Muscle of leg (tissue), 11 donors: Measurements from ENCODE around the gene TSACC. TPM values are rescaled to one million over a fixed set of nuclear protein-coding genes. Genes with fewer than 3 reads are reported as not detected.
"Not testable (repeated sequence)": the region's sequence is repeated elsewhere in the genome, so short reads cannot be mapped to it uniquely, and the experiment has no call there.

Experiments
- DNase-seq: peaks from one replicate; pipeline ENCODE4 v3.0.0; 2013
- H3K27ac ChIP-seq: one replicate; pipeline ENCODE4 v1.5.1; 2013; ENCODE audit warnings: mild to moderate bottlenecking, low read length, control low read depth
- H3K27me3 ChIP-seq: one replicate; pipeline ENCODE4 v1.6.1; 2013; ENCODE audit warnings: low read length; ENCODE audit not compliant: control insufficient read depth, insufficient read depth
- H3K36me3 ChIP-seq: one replicate; pipeline ENCODE4 v1.6.1; 2013; ENCODE audit warnings: low read length; ENCODE audit not compliant: control insufficient read depth, insufficient read depth
- H3K4me1 ChIP-seq: one replicate; pipeline ENCODE4 v1.6.1; 2013; ENCODE audit warnings: low read length; ENCODE audit not compliant: control insufficient read depth, insufficient read depth
- H3K4me3 ChIP-seq: one replicate; pipeline ENCODE4 v1.5.1; 2013; ENCODE audit warnings: low read length, control low read depth
- H3K9me3 ChIP-seq: replicated peaks from 2 replicates; pipeline ENCODE4 v1.6.1; 2013; ENCODE audit warnings: low read depth, low read length; ENCODE audit not compliant: control insufficient read depth
- WGBS: methylation state at CpG from one replicate; pipeline ENCODE4 v1.1.5; 2013; ENCODE audit warnings: missing lambda C conversion rate; ENCODE audit not compliant: insufficient coverage; 5-methylcytosine and 5-hydroxymethylcytosine counted together
- polyA plus RNA-seq, 8 donors: library from polyadenylated mRNA; unstranded; fragments of 120-200 nt; gene quantifications; one replicate each; pipeline versions ENCODE4 v1.2.1 to v1.2.3, GENCODE V29; 2013; ENCODE audit warnings: inconsistent platforms in 1 of 8, low replicate concordance in 1 of 8; ENCODE audit not compliant: insufficient read length in 8 of 8, insufficient read depth in 1 of 8
- total RNA-seq: library from RNA; stranded (reverse); fragments of 120-200 nt; gene quantifications from one replicate; pipeline ENCODE4 v1.2.4, GENCODE V29; 2013

TSACC gene
- total and polyA plus RNA-seq, 9 donors = 0.20 to 1.5 (median 0.53) TPM

GRCh38 chr1:156344409-156344808 lies 6.1 kb downstream of the TSACC start:
- Histone ChIP-seq H3K4me1 (peaks cover 3% of the 10 kb centered on the region), H3K27me3 (peaks cover 6% of the 10 kb centered on the region), H3K4me3 (no peak overlapping the region), H3K36me3 (no peaks in the 10 kb centered on the region), H3K9me3 (no peaks in the 10 kb centered on the region), H3K27ac (no peak overlapping the region)
- no CpG with 5 or more reads among the region's 3 CpGs for WGBS
- DNase-seq = no peak

- H3K27me3 ChIP-seq, H3K4me3 ChIP-seq, H3K4me1 ChIP-seq, DNase-seq, H3K36me3 ChIP-seq, H3K9me3 ChIP-seq, H3K27ac ChIP-seq: not testable (repeated sequence)
- WGBS = no CpG with 5 or more reads among the region's 2 CpGs
These were observed 7.7 kb downstream of the TSACC start for GRCh38 chr1:156346035-156346434.

GRCh38 chr1:156346636-156347035 lies 8.3 kb downstream of the TSACC start:
- no peak overlapping the region for H3K27ac ChIP-seq
- peaks cover 6% of the 10 kb centered on the region for H3K27me3 ChIP-seq
- DNase-seq = no peak
- WGBS = 17% methylated on average over 1 of the region's 2 CpGs
- H3K4me1 ChIP-seq = peaks cover 3% of the 10 kb centered on the region
- no peak overlapping the region for H3K4me3 ChIP-seq
- no peaks in the 10 kb centered on the region for H3K9me3 ChIP-seq
- H3K36me3 ChIP-seq = no peaks in the 10 kb centered on the region

GRCh38 chr1:156347331-156347730 lies 9.0 kb downstream of the TSACC start:
- H3K9me3 ChIP-seq = no peaks in the 10 kb centered on the region
- no peak overlapping the region for H3K27ac ChIP-seq
- H3K36me3 ChIP-seq = no peaks in the 10 kb centered on the region
- H3K4me1 ChIP-seq = peaks cover 3% of the 10 kb centered on the region
- no peak for DNase-seq
- 83% methylated on average over 1 of the region's 4 CpGs for WGBS
- H3K4me3 ChIP-seq = no peak overlapping the region
- H3K27me3 ChIP-seq = peaks cover 8% of the 10 kb centered on the region

GRCh38 chr1:156352481-156352880 lies 14.2 kb downstream of the TSACC start:
- DNase-seq, H3K36me3 ChIP-seq, H3K9me3 ChIP-seq, H3K4me3 ChIP-seq, H3K4me1 ChIP-seq, H3K27ac ChIP-seq: not testable (repeated sequence)
- 92% methylated on average over 10 of the region's 13 CpGs for WGBS
- H3K27me3 ChIP-seq = peaks cover 17% of the 10 kb centered on the region

- Histone ChIP-seq H3K27me3 (peaks cover 25% of the 10 kb centered on the region), H3K9me3 (no peaks in the 10 kb centered on the region), H3K4me1 (no peaks in the 10 kb centered on the region), H3K27ac (no peak overlapping the region), H3K4me3 (no peak overlapping the region), H3K36me3 (no peaks in the 10 kb centered on the region)
- no peak for DNase-seq
- 63% methylated on average over 4 of the region's 6 CpGs for WGBS
These were observed 18.0 kb downstream of the TSACC start for GRCh38 chr1:156356262-156356874.

GRCh38 chr1:156356875-156357534 lies 18.7 kb downstream of the TSACC start:
- Histone ChIP-seq H3K27me3 (peaks cover 23% of the 10 kb centered on the region), H3K4me1 (no peaks in the 10 kb centered on the region), H3K9me3 (no peaks in the 10 kb centered on the region), H3K4me3 (no peak overlapping the region), H3K36me3 (no peaks in the 10 kb centered on the region), H3K27ac (no peak overlapping the region)
- DNase-seq = no peak
- 7% methylated on average over 17 of the region's 22 CpGs for WGBS

GRCh38 chr1:156357977-156358376 lies 19.7 kb downstream of the TSACC start:
- Histone ChIP-seq H3K36me3 (no peaks in the 10 kb centered on the region), H3K9me3 (no peaks in the 10 kb centered on the region), H3K4me1 (no peaks in the 10 kb centered on the region), H3K4me3 (no peak overlapping the region), H3K27ac (no peak overlapping the region), H3K27me3 (peaks cover 23% of the 10 kb centered on the region)
- WGBS = no CpG with 5 or more reads among the region's 2 CpGs
- no peak for DNase-seq

GRCh38 chr1:156358641-156359040 lies 20.3 kb downstream of the TSACC start:
- WGBS = 33% methylated on average over 1 of the region's 1 CpG

GRCh38 chr1:156359249-156359648 lies 20.9 kb downstream of the TSACC start:
- no peaks in the 10 kb centered on the region for H3K4me1 ChIP-seq
- H3K27ac ChIP-seq = no peak overlapping the region
- peaks cover 25% of the 10 kb centered on the region for H3K27me3 ChIP-seq
- no peaks in the 10 kb centered on the region for H3K36me3 ChIP-seq
- DNase-seq = no peak
- WGBS = 70% methylated on average over 1 of the region's 3 CpGs
- H3K9me3 ChIP-seq = no peaks in the 10 kb centered on the region
- H3K4me3 ChIP-seq = no peak overlapping the region

More at GRCh38 chr1:156358641-156359040, 20.3 kb downstream of the TSACC start:
- Histone ChIP-seq H3K9me3 (no peaks in the 10 kb centered on the region), H3K36me3 (no peaks in the 10 kb centered on the region), H3K27me3 (peaks cover 23% of the 10 kb centered on the region), H3K4me3 (no peak overlapping the region), H3K27ac (no peak overlapping the region), H3K4me1 (no peaks in the 10 kb centered on the region)
- no peak for DNase-seq
